GM12878 (cell line): Measurements from ENCODE around the gene TMEM19.

Source experiments
- BACH1 ChIP-seq: fragments of 450-650 bp; IDR thresholded peaks from 2 replicates; pipeline ENCODE4 v1.6.1; 2017; ENCODE audit warnings: mild to moderate bottlenecking, borderline replicate concordance
- BHLHE40 ChIP-seq, 2 experiments: fragments of 450-650 bp in 1 of 2; IDR thresholded peaks; 2 replicates each; pipeline ENCODE4 v1.6.1; 2011 to 2017; ENCODE audit warnings: low read depth in 2 of 2, borderline replicate concordance in 1 of 2, improper control_type of control experiment in 1 of 2, low read length in 1 of 2, mild to moderate bottlenecking in 1 of 2
- CEBPZ ChIP-seq: fragments of 150-350 bp; IDR thresholded peaks from 2 replicates; pipeline ENCODE4 v1.6.1; 2016; ENCODE audit warnings: low read depth, low read length
- CHD1 ChIP-seq: IDR thresholded peaks from 2 replicates; pipeline ENCODE4 v1.6.1; 2012; ENCODE audit warnings: low read depth, low read length, improper control_type of control experiment
- CREB1 ChIP-seq: IDR thresholded peaks from 2 replicates; pipeline ENCODE4 v1.6.1; 2012; ENCODE audit warnings: low read depth, mild to moderate bottlenecking, inconsistent platforms
- EP300 ChIP-seq, 2 experiments: fragments of 150-350 bp in 1 of 2; IDR thresholded peaks; 2 replicates each; pipeline ENCODE4 v1.6.1; 2011 to 2012; ENCODE audit warnings: low read depth in 2 of 2, low read length in 2 of 2, borderline replicate concordance in 1 of 2, improper control_type of control experiment in 1 of 2, inconsistent platforms in 1 of 2; ENCODE audit not compliant: control insufficient read depth in 1 of 2
- JUND ChIP-seq: IDR thresholded peaks from 2 replicates; pipeline ENCODE4 v1.6.1; 2012; ENCODE audit warnings: low read depth, mild to moderate bottlenecking, low read length, improper control_type of control experiment, moderate library complexity
- POLR2A ChIP-seq: IDR thresholded peaks from 2 replicates; pipeline ENCODE4 v1.6.1; 2011; ENCODE audit warnings: low read depth, mild to moderate bottlenecking, low read length
- POLR2AphosphoS2 ChIP-seq: IDR thresholded peaks from 2 replicates; pipeline ENCODE4 v1.6.1; 2011; ENCODE audit warnings: low read depth, mild to moderate bottlenecking, low read length, improper control_type of control experiment, moderate library complexity
- RFX5 ChIP-seq: IDR thresholded peaks from 2 replicates; pipeline ENCODE4 v1.6.1; 2011; ENCODE audit warnings: low read depth, low read length, improper control_type of control experiment
- SMAD1 ChIP-seq: fragments of 450-650 bp; IDR thresholded peaks from 2 replicates; pipeline ENCODE4 v1.6.1; 2018; ENCODE audit warnings: mild to moderate bottlenecking, low read depth; ENCODE audit not compliant: partially characterized antibody
- SP1 ChIP-seq: IDR thresholded peaks from one replicate; pipeline ENCODE4 v1.6.1; 2011; ENCODE audit warnings: low read depth, low read length
- TF ChIP-seq, protein P1 (sequence below): IDR thresholded peaks from 2 replicates; pipeline ENCODE4 v1.6.1; 2012; ENCODE audit warnings: mild to moderate bottlenecking, low read depth, low read length
- TF ChIP-seq, protein P2 (sequence below), 3 experiments: IDR thresholded peaks in 2 of 3; conservative IDR thresholded peaks in 1 of 3; 2 replicates each; pipeline ENCODE4 v1.5.1; 2011; ENCODE audit warnings: low read depth in 3 of 3, low read length in 3 of 3, mild to moderate bottlenecking in 3 of 3, control low read depth in 2 of 3, moderate library complexity in 2 of 3, inconsistent platforms in 1 of 3, mixed read lengths in 1 of 3; ENCODE audit not compliant: control insufficient read depth in 2 of 3, insufficient read depth in 1 of 3; ENCODE audit errors: extremely low read depth in 1 of 3

DNA sequence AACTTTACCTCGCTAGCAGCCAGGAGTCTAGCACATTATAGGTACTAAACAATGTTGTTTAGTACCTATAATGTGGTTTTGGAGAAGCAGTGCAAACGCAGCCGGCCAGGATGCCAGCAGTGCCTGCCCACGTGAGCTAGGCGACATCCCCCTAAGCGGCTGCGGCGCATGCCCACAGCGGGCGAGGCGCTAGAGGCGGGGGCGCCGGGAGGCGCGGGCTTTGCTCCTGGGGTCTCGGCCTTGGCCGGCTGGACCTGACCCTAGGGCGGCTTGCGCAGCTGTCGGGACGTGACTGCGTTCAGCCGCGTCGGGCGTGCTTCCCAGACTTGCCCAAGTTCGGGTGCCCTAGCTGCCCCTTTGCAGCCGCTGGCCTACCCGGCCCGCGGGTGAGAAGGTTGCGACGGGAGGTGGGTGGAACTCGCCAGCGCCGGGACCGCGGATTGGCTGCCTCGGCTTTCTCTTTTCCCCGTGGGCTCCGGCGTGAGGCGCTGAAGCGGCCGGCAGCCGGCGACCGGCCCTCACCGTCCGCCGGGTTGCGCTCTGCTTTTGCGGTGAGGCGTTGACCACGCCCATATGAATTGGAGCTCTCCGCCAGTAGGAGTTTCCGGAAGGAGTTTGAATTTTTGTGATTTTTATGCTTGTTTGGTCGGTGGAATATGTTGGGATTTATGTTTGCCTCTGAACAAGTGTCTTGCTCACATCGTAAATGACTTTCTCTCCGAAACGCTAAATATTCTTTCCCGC lies at the start of gene TMEM19:
- no peak for TF ChIP-seq EP300 (IDR thresholded peaks at IDR 0.05; ENCODE audit: borderline replicate concordance in 1 of 2, control insufficient read depth in 1 of 2, low read depth in 2 of 2, low read length in 2 of 2)
- peak; percentile 65; the same call in 1 of the 2 replicates for TF ChIP-seq CREB1
- TF ChIP-seq RFX5: no peak
- TF ChIP-seq, protein P1, sequence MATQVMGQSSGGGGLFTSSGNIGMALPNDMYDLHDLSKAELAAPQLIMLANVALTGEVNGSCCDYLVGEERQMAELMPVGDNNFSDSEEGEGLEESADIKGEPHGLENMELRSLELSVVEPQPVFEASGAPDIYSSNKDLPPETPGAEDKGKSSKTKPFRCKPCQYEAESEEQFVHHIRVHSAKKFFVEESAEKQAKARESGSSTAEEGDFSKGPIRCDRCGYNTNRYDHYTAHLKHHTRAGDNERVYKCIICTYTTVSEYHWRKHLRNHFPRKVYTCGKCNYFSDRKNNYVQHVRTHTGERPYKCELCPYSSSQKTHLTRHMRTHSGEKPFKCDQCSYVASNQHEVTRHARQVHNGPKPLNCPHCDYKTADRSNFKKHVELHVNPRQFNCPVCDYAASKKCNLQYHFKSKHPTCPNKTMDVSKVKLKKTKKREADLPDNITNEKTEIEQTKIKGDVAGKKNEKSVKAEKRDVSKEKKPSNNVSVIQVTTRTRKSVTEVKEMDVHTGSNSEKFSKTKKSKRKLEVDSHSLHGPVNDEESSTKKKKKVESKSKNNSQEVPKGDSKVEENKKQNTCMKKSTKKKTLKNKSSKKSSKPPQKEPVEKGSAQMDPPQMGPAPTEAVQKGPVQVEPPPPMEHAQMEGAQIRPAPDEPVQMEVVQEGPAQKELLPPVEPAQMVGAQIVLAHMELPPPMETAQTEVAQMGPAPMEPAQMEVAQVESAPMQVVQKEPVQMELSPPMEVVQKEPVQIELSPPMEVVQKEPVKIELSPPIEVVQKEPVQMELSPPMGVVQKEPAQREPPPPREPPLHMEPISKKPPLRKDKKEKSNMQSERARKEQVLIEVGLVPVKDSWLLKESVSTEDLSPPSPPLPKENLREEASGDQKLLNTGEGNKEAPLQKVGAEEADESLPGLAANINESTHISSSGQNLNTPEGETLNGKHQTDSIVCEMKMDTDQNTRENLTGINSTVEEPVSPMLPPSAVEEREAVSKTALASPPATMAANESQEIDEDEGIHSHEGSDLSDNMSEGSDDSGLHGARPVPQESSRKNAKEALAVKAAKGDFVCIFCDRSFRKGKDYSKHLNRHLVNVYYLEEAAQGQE: no peak
- no peak for TF ChIP-seq JUND
- no peak; the same call in 1 of the 2 replicates for TF ChIP-seq CHD1
- TF ChIP-seq, protein P2, sequence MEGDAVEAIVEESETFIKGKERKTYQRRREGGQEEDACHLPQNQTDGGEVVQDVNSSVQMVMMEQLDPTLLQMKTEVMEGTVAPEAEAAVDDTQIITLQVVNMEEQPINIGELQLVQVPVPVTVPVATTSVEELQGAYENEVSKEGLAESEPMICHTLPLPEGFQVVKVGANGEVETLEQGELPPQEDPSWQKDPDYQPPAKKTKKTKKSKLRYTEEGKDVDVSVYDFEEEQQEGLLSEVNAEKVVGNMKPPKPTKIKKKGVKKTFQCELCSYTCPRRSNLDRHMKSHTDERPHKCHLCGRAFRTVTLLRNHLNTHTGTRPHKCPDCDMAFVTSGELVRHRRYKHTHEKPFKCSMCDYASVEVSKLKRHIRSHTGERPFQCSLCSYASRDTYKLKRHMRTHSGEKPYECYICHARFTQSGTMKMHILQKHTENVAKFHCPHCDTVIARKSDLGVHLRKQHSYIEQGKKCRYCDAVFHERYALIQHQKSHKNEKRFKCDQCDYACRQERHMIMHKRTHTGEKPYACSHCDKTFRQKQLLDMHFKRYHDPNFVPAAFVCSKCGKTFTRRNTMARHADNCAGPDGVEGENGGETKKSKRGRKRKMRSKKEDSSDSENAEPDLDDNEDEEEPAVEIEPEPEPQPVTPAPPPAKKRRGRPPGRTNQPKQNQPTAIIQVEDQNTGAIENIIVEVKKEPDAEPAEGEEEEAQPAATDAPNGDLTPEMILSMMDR (IDR thresholded peaks at IDR 0.05 in 2 of 3, conservative IDR thresholded peaks at IDR 0.05 in 1 of 3; ENCODE audit: control insufficient read depth in 2 of 3, extremely low read depth in 1 of 3, insufficient read depth in 1 of 3, low read depth in 3 of 3, low read length in 3 of 3): peak; percentile 25 to 60 (median 33); a peak in 4 of 6 replicates
- peak; percentile 54 to 82; a peak in 3 of 4 replicates for TF ChIP-seq BHLHE40 (IDR thresholded peaks at IDR 0.05; ENCODE audit: borderline replicate concordance in 1 of 2, low read depth in 2 of 2, low read length in 1 of 2)
- TF ChIP-seq POLR2A: peak; percentile 86
- TF ChIP-seq POLR2AphosphoS2: no peak
- no peak for TF ChIP-seq SP1
- no peak for TF ChIP-seq CEBPZ
- no peak for TF ChIP-seq SMAD1
- TF ChIP-seq BACH1: peak; percentile 83
